K562 (cell line): Measurements from ENCODE around the gene BAD. TPM values are rescaled to one million over a fixed set of nuclear protein-coding genes. Genes with fewer than 3 reads are reported as not detected.

ENCODE experiments used
- DNMT1 ChIP-seq: fragments of 450-650 bp; IDR thresholded peaks from 2 replicates; pipeline ENCODE4 v1.6.1; 2016; ENCODE audit warnings: antibody characterized with exemption, mild to moderate bottlenecking
- ETV1 ChIP-seq: fragments of 450-650 bp; conservative IDR thresholded peaks from 2 replicates; pipeline ENCODE4 v1.6.1; 2016; ENCODE audit warnings: missing genetic modification characterization, control low read depth, low read depth, missing compliant biosample characterization
- FOXM1 ChIP-seq, 2 experiments: fragments of 450-650 bp in 1 of 2; sonication (generic) in 1 of 2; formaldehyde crosslinking in 1 of 2; IDR thresholded peaks; 2 replicates each; pipeline versions ENCODE4 v1.6.1 to v1.9.0; 2017 to 2022; ENCODE audit warnings: low read depth in 2 of 2, mild to moderate bottlenecking in 2 of 2, missing genetic modification reagents in 1 of 2, moderate library complexity in 1 of 2
- HNRNPK ChIP-seq: fragments of 200-400 bp; formaldehyde crosslinking; IDR thresholded peaks from one replicate; pipeline ENCODE4 v1.6.1; 2018; ENCODE audit warnings: mild to moderate bottlenecking, low read depth, low read length; ENCODE audit not compliant: poor library complexity, severe bottlenecking
- KDM2B ChIP-seq: fragments of 250-450 bp; sonication (Bioruptor Pico); IDR thresholded peaks from 2 replicates; pipeline ENCODE4 v1.8.0; 2021; ENCODE audit warnings: mild to moderate bottlenecking, moderate library complexity
- KHSRP ChIP-seq: fragments of 450-650 bp; IDR thresholded peaks from 2 replicates; pipeline ENCODE4 v1.6.1; 2017
- KLF6 ChIP-seq: fragments of 250-450 bp; sonication (Bioruptor Pico); IDR thresholded peaks from 2 replicates; pipeline ENCODE4 v1.4.0; 2020; ENCODE audit warnings: mild to moderate bottlenecking, moderate library complexity, borderline replicate concordance
- LARP7 ChIP-seq: fragments of 450-650 bp; IDR thresholded peaks from 2 replicates; pipeline ENCODE4 v1.6.1; 2016
- LEF1 ChIP-seq: fragments of 450-650 bp; IDR thresholded peaks from 2 replicates; pipeline ENCODE4 v1.6.1; 2016; ENCODE audit warnings: mild to moderate bottlenecking
- NR4A1 ChIP-seq, 2 experiments: fragments of 250-450 bp in 1 of 2; fragments of 450-650 bp in 1 of 2; sonication (Bioruptor Pico) in 1 of 2; IDR thresholded peaks; 2 replicates each; pipeline versions ENCODE4 v1.4.0 to v1.6.1; 2016 to 2020; ENCODE audit warnings: mild to moderate bottlenecking in 2 of 2, missing compliant biosample characterization in 1 of 2, missing genetic modification characterization in 1 of 2, moderate library complexity in 1 of 2
- SMARCC2 ChIP-seq: fragments of 450-650 bp; IDR thresholded peaks from 2 replicates; pipeline ENCODE4 v1.6.1; 2017; ENCODE audit warnings: antibody characterized with exemption, moderate library complexity, mild to moderate bottlenecking, low read depth
- SUPT5H ChIP-seq: fragments of 450-650 bp; IDR thresholded peaks from 2 replicates; pipeline ENCODE4 v1.6.1; 2016
- TSC22D4 ChIP-seq: fragments of 450-650 bp; IDR thresholded peaks from 2 replicates; pipeline ENCODE4 v1.6.1; 2016; ENCODE audit warnings: missing genetic modification characterization, missing biosample characterization, control low read depth
- U2AF1 ChIP-seq: fragments of 200-400 bp; formaldehyde crosslinking; optimal IDR thresholded peaks from 2 replicates; pipeline ENCODE3; 2017; ENCODE audit warnings: mild to moderate bottlenecking, low read depth, low read length, moderate library complexity
- ZEB2 ChIP-seq: fragments of 450-650 bp; IDR thresholded peaks from 2 replicates; pipeline ENCODE4 v1.6.1; 2016
- polyA plus RNA-seq, 8 experiments: library from polyadenylated mRNA; depleted of rRNA in 4 of 8; stranded (reverse) in 5 of 8; unstranded in 3 of 8; fragments of >200 nt; fragmentation: Nextera tagmentation in 2 of 8; fragmentation: Illumina TruSeq in 1 of 8; extraction: Ambion mirVana in 2 of 8; extraction: Trizol in 1 of 8; gene quantifications; 2 replicates each; pipeline versions ENCODE4 v1.2.1 to v1.2.3, GENCODE V29; 2011 to 2014; ENCODE audit warnings: inconsistent platforms in 1 of 8, missing spikeins in 1 of 8
- total RNA-seq, 7 experiments: library from RNA; depleted of rRNA in 6 of 7; stranded (reverse); fragments of >200 nt in 6 of 7; fragmentation: Illumina TruSeq in 2 of 7; extraction: Trizol in 2 of 7; gene quantifications; 2 replicates each; pipeline versions ENCODE4 v1.2.1 to v1.2.3, GENCODE V29; 2011 to 2021; ENCODE audit warnings: low replicate concordance in 1 of 7
- TF ChIP-seq, protein P1 (sequence below), 2 experiments: fragments of 450-650 bp in 1 of 2; sonication (generic) in 1 of 2; formaldehyde crosslinking in 1 of 2; IDR thresholded peaks; 2 replicates each; pipeline versions ENCODE4 v1.7.1 to v1.9.0; 2016 to 2022; ENCODE audit warnings: inconsistent platforms in 1 of 2, mild to moderate bottlenecking in 1 of 2, missing genetic modification reagents in 1 of 2
- TF ChIP-seq, protein P2 (sequence below): fragments of 450-650 bp; conservative IDR thresholded peaks from 2 replicates; pipeline ENCODE4 v1.6.1; 2016; ENCODE audit warnings: missing genetic modification characterization, low read depth, mild to moderate bottlenecking, missing compliant biosample characterization, moderate library complexity
- TF ChIP-seq, protein P3 (sequence below): sonication (generic); formaldehyde crosslinking; IDR thresholded peaks from 2 replicates; pipeline ENCODE4 v1.8.0; 2022; ENCODE audit warnings: mild to moderate bottlenecking, low read depth, missing genetic modification reagents

BAD gene
- total and polyA plus RNA-seq, 9 of the 15 experiments (the other 6 are each of a cell fraction or from before 2014, with no cell fraction given), result 0.61 to 45.6 (median 11.8) TPM

DNA sequence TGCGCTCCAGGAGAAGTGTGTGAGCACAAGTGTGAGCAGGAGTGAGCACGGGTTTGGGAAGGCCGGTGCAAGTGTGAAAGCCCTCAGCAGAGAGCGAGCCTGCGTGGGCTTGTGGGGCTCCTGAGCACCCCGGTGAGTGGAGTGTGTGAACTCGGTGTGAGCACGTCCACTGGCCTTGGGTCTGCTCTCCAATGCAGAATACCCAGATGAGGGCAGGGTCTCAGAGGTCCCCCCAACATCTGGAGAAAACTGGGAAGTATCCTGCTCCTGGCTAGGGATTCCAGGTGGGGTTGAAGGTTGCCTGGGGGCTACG, 22.1 kb upstream of the BAD start (continued):
- TF ChIP-seq, protein P1, sequence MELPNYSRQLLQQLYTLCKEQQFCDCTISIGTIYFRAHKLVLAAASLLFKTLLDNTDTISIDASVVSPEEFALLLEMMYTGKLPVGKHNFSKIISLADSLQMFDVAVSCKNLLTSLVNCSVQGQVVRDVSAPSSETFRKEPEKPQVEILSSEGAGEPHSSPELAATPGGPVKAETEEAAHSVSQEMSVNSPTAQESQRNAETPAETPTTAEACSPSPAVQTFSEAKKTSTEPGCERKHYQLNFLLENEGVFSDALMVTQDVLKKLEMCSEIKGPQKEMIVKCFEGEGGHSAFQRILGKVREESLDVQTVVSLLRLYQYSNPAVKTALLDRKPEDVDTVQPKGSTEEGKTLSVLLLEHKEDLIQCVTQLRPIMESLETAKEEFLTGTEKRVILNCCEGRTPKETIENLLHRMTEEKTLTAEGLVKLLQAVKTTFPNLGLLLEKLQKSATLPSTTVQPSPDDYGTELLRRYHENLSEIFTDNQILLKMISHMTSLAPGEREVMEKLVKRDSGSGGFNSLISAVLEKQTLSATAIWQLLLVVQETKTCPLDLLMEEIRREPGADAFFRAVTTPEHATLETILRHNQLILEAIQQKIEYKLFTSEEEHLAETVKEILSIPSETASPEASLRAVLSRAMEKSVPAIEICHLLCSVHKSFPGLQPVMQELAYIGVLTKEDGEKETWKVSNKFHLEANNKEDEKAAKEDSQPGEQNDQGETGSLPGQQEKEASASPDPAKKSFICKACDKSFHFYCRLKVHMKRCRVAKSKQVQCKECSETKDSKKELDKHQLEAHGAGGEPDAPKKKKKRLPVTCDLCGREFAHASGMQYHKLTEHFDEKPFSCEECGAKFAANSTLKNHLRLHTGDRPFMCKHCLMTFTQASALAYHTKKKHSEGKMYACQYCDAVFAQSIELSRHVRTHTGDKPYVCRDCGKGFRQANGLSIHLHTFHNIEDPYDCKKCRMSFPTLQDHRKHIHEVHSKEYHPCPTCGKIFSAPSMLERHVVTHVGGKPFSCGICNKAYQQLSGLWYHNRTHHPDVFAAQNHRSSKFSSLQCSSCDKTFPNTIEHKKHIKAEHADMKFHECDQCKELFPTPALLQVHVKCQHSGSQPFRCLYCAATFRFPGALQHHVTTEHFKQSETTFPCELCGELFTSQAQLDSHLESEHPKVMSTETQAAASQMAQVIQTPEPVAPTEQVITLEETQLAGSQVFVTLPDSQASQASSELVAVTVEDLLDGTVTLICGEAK (IDR thresholded peaks at IDR 0.05), result 0 out of 2 replicates have a peak, but pooled peaks have one; percentile 27
- TF ChIP-seq, protein P1 (CRISPR knock-in tag; IDR thresholded peaks at IDR 0.05), result no peak
- TF ChIP-seq, protein P2, sequence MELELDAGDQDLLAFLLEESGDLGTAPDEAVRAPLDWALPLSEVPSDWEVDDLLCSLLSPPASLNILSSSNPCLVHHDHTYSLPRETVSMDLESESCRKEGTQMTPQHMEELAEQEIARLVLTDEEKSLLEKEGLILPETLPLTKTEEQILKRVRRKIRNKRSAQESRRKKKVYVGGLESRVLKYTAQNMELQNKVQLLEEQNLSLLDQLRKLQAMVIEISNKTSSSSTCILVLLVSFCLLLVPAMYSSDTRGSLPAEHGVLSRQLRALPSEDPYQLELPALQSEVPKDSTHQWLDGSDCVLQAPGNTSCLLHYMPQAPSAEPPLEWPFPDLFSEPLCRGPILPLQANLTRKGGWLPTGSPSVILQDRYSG (tag), result no peak
- TF ChIP-seq DNMT1 (no peak), LARP7 (no peak), HNRNPK (no peak), KHSRP (no peak), FOXM1 (IDR thresholded peaks at IDR 0.05; ENCODE audit: low read depth) (no peak), FOXM1 (CRISPR knock-in tag; IDR thresholded peaks at IDR 0.05; ENCODE audit: low read depth) (no peak), LEF1 (no peak), KDM2B (CRISPR knock-in tag) (no peak), SUPT5H (peak; percentile 10; the same call in 1 of the 2 replicates), ETV1 (tag) (no peak), KLF6 (CRISPR knock-in tag) (no peak), TSC22D4 (tag) (no peak), U2AF1 (no peak), SMARCC2 (no peak), NR4A1 (CRISPR knock-in tag; IDR thresholded peaks at IDR 0.05) (no peak), NR4A1 (tag; IDR thresholded peaks at IDR 0.05) (no peak), ZEB2 (no peak)
- TF ChIP-seq, protein P3, sequence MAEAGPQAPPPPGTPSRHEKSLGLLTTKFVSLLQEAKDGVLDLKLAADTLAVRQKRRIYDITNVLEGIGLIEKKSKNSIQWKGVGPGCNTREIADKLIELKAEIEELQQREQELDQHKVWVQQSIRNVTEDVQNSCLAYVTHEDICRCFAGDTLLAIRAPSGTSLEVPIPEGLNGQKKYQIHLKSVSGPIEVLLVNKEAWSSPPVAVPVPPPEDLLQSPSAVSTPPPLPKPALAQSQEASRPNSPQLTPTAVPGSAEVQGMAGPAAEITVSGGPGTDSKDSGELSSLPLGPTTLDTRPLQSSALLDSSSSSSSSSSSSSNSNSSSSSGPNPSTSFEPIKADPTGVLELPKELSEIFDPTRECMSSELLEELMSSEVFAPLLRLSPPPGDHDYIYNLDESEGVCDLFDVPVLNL, result 0 out of 2 replicates have a peak, but pooled peaks have one; percentile 0
